GM18909 (cell line): Measurements from ENCODE around the gene HPGD.

ENCODE experiments used
- ATAC-seq: cut with Tn5 transposase; IDR thresholded peaks from one replicate; pipeline ENCODE4 v1.9.1; 2021; ENCODE audit warnings: mild to moderate bottlenecking; ENCODE audit not compliant: unreplicated experiment, poor library complexity

HPGD gene

DNA sequence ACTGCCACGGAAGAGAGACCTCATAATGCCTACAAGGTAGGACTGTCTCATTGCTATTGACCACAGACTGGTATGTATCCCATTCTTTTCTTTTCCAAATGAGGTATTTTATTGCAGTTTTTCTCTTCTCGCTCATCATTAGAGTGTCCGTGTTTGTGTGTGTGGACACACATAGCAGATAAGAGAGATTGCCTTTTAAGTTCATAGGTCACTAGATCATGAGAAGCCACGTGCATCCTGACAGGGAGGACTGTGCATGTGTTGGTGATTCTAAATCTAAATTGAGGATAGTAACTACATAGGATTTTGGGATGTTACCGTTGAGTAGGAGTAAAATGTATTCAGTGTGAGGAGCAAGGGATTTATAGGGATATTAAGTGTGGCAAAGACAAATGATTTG lies 37.3 kb downstream of the HPGD start:
- no peak for ATAC-seq

DNA sequence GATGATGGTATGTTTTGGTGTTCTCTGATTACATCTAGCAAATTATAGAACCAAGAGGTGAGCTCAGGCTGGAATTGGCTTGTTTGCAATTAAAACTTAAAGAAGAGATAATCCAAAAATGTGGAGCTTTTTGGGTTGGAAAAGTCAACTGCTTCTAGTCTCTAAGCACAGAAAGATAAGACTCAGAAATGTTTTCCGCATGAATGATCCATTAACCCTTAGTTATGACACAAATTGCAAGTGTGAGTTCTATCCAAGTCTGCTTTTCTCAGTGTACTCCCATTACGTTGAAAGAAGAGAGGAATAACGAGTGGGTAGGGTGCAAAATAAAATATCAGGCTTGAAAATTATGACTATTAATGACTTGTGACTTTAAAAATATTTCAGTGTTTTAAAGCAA lies 38.5 kb downstream of the HPGD start:
- ATAC-seq = no peak

DNA sequence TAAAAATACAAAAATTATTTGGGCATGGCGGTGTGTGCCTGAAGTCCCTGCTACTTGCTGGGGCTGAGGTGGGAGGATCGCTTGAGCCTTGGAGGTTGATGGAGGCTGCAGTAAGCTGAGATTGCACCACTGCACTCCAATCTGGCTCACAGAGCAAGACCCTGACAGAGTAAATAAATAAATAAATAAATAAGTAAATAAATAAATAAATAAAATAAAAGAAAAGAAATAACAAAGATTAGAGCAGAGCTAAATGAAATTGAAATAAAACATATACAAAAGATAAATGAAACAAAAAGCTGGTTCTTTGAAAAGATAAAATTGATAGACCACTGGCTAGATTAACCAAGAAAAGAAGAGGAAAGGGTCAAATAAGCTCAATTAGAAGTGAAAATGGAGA lies 43.1 kb downstream of the HPGD start:
- no peak for ATAC-seq

DNA sequence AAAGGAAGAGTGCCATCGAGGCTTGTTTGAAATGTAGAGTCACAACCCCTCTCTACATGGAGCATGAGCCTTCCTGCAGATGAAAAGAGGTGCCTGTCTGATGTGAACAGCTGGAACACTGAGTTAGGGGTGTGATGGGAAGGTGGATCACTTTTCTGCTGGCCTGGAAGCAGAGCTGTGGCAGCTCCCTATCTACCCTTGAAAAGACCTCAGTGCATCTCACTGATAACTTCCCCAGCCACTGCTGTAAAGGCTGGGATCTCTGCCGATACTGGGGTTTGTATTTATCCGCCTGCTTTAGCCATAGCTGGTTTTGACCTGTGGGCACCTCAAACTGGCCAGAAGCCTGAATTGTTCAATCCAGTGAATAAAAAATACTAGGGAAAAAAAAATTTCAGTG lies 46.8 kb downstream of the HPGD start:
- no peak for ATAC-seq

DNA sequence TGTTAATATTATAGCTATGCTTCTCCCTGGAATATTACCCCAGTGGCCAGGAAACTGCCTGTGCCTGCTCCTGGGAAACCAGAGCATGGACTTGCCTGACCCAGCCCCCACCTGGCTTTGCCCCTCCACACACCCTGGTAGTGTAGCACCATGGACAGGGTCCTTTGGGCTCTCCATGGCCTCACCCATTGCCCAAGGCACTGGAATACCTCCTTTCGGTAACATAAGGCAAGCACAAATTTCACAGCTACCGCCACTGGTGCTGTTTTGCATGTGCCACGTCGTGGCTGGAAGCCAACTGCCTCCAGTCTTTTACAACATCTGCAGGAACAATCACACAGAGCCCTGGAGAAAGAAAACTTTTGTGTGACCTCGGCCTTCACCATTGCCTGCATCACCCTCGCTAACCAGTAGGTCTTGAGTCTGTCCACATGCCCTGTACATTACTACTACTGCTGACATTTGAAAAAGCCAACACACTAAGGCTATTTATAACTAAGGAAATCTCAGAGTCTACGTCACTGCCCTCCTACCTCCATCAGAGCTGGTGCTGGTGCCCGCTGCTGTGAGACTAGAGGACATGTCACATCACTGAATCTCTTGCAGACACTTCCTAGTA lies 47.7 kb downstream of the HPGD start:
- no peak for ATAC-seq

DNA sequence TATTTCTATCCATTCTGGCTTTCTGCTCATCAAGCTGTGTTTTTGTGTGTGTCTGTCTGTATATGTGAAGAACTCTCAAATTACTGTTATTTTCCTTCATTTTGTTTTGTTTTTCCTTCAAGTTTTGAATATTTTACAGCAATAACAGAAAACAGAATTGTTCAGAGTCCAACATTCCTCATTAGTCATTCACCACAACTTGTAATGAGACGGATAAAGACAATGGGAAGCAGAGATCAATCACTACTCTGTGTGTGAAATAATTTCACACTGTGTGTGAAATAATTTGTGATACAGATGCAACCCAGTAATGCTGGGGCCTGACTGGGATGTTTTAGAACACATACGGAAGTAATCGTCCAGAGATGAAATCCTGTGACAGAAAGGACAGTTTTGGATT lies 55.2 kb downstream of the HPGD start:
- no peak for ATAC-seq

DNA sequence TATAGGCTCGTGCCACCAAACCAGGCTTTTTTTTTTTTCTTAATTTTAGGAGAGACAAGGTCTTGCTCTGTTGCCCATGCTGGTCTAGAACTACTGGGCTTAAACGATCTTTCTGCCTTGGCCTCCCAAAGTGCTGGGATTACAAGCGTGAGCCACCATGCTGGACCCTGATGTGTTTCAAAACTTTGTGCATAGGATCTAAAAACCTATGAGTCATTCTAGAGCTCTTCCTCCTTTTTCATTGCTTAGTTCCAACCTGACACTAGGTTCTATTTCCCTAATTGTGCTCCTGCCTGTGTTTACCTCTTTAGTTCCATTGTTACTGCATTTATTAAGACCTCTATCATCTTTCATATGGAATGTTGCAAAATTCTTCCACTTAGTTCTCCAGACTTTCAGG lies 57.3 kb downstream of the HPGD start:
- ATAC-seq = no peak

DNA sequence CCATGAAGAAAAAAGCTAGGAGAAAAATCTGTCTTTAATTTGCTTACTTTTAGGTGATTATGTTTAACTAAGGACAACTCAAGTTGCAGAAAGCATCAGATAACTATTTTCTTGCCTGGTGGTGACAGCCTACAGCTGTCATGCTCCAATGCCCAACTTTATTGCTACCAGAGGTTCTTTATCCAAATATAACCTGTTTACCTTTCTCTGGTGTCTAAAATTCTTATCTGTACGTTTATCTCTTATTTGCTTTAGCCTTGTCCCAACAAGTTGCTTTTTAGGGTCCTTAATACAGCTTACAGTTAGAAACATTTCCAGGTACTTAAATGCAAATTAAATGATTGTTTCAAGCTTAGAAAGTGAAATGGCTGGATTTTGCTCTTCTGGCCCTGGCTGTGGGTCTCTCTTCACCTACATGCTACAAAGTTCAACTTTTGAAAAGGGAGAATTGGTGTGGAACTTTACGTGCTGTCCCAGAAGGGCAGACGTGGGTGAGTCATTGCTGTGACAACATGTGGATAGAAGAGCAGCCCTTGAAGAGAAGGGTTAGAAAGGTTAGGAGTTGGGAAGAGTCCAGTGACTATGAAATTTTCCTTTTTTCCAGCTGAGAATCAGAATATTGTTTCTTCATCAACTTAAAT lies 60.7 kb downstream of the HPGD start:
- ATAC-seq = no peak

DNA sequence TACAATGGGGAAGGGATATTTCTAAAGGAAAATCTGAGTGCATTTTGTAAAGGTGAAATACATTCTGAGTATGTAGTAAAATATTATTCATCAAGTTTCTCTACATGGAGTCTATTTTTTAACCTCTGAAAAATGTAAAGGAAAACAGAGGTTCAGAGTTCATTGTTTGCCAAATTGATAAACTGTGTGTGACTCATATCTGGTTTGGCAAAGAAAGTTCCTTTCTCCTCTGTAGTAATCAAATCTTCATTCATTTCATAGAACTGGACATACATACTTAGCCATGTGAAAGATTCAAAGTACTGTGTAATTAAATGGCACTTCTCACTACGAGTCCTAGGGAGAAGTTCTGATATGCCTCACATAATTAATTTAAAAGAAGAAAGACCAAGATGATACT lies 61.6 kb downstream of the HPGD start:
- ATAC-seq = no peak

DNA sequence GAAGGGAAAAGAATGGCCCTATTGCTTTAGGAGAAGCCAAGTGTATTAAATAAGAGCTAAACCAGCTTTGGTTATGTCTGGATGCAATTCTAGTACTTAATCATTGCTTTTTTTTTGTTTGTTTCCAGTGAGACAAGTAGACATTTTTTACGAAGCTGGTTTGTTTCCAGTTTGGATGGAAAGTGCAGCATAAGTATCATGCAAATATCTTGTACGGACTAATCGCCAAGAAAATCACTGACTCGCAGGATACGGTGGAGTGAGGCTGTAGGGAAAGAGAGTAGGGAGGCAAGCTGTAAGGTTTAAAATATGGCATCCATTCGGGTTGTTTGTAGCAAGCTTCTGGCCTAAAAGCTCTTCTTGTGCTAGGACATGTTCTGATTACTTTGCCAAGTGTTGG lies 64.8 kb downstream of the HPGD start:
- no peak for ATAC-seq

DNA sequence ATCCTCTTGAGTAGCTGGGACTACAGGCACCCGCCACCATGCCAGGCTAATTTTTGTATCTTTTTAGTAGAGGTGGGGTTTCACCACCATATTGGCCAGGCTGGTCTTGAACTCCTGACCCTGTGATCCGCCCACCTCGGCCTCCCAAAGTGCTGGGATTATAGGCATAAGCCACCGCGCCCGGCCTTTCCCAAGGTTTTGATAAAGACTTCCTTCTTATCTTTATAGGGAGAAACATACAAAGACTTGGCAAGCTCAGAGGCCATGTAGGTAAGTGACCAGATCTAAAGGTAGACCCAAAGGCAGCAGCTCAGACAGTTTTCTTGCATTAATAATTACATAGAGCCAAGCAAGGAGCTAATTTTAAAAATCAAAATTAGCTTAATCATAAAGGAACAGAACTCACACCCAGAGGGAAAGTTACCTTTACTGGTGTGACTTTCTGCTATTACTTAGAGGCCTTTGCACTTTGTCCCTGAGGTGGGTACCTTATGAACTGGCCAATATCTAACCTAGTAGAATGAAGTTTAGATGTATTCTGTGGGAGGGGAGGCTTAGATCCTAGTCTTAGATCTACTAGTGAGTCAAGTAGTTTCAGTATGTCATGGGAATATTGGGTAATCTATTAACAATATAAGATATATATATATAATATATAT lies 67.3 kb downstream of the HPGD start:
- no peak for ATAC-seq

DNA sequence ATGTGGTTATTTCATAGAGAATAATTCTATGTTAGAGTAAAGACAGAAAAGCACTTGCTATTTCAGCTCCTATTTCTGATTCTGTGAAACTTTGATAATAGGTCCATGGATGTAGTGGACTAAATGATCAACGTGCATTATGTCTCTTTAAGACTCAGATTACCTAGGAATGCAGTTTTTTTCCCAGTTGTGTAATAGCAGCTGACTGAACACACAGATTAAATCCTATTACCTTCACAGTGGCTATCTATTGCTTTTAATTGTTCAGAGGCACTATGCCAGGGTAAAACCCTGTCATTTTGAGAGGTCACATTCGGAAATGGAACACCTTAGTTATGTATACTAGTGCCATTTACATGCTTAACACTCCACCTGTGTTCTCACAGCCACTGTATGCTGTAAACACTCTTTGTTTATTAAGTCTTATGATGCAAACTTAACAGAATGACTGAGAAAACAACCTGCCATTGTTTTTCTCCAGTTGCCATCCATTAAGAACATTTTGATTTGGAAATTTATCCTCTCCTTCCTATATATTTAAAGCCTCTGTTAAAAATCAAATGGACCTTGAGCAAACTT lies 70.5 kb downstream of the HPGD start:
- no peak for ATAC-seq

DNA sequence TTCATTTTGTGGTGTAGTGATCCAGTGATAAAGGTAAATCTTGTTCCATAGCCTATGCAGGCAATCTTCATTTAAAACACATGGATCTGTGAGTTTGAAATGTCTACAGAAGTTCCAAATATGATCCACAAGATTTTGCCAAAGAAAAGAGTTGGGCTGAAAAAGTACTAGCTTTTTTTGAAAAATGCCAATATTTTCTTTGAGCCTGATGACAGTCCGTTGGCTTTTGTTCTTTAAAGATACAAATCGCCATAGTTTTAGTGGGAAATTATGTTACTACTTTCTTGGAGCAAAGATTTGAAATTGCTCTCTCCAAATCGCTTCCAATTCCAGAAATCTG lies 71.5 kb downstream of the HPGD start:
- no peak for ATAC-seq

DNA sequence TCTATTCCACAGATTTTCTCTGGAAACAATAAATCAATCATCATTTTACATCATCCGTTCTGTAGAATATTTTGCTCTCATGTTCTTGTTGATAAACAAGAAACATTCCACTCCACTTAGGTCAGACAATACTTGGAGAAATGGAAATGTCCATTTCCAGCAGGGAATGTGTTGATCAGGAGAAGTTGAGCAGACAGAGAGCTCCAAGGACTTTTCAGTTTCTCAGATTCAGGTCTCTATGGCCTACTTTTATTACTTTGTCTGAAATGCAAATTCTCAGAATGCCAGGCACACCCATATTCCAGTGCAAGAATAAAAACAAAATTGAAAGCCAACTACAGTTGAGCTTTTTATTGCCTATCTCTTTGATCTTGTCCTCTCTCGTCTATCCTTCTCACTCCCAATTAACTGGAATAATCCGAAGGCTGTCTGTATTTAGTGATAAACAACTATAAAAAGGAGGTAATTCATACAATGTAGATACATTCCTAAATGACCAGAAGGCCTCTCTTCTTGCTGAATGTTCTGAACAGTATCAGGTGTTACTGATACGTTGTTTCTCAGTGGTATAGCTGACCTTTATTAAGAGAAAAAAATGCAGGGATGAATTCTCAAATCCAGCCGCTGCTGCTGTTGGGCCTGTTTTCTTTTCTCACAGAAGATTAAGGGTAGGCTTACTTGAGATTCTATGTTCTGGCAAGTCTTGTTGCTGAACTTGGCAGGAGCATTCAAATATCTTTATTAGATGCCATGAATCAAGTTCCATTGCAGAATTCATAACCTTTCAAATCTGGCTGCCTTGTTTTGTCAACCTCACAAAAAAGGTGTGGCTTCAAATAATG lies 72.1 kb downstream of the HPGD start:
- no peak for ATAC-seq

DNA sequence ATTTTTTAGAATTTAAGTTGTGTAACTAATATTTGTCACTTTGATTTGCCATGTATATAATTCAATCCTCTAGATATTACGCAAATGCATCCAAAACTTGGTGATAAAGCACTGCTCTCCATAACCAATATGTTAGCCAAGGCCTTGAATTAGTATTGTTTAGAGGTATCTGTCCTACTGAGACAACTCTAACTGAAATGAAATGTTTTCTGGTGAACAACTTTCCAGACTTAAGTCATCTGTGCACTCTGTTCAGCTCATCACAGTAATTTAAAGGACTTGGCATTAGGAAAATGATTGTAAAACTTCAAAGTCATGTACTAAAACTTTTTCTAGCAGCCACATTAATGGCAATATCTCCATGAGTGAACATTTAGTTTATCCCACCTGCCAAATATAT lies 73.1 kb downstream of the HPGD start:
- ATAC-seq = no peak

DNA sequence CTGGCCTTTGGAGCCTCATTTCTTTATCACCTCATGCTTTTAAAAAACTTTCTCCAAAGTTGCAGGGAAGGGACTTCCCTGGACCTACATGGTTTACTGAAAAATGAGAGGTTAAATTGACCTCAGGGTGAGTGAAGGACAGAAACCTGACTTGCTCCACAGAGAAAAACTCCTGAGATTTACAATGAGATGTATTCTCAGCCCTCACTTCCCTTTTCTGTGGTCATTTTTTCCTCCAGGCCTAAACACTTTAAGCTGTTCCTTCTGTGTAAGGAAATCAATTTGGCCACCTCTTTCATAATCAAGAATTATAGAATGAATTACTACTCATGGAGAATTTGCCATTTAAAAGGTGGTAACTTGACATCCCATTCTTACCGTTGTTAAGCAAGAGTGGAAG lies 77.9 kb downstream of the HPGD start:
- no peak for ATAC-seq
